ENCODE data around the gene GGA3. TPM values are rescaled to one million over a fixed set of nuclear protein-coding genes. Genes with fewer than 3 reads are reported as not detected.
"Not testable (repeated sequence)": the region's sequence is repeated elsewhere in the genome, so short reads cannot be mapped to it uniquely, and the experiment has no call there.

GGA3 gene
- total RNA-seq, 1 donor from 2014 or later = 64.4 TPM

GRCh38 chr17:75208161-75208560 is 53.2 kb downstream of the GGA3 start:
- Mint-ChIP-seq H3K4me1 (ENCODE audit: unreplicated experiment) (peaks cover 7% of the 10 kb centered on the region), H3K9me3 (no peaks in the 10 kb centered on the region), H3K36me3 (peaks cover 10% of the 10 kb centered on the region), H3K4me3 (peak overlapping the region; percentile 65), H3K27me3 (no peaks in the 10 kb centered on the region), H3K27ac (no peak overlapping the region)
- TF ChIP-seq CTCF (conservative IDR thresholded peaks at IDR 0.05) = no peak
- no peak for DNase-seq (ENCODE audit: extremely low spot score, unreplicated experiment)

- no peak for DNase-seq (ENCODE audit: extremely low spot score, unreplicated experiment)
- no peak overlapping the region for H3K27ac Mint-ChIP-seq
- no peak for TF ChIP-seq CTCF (conservative IDR thresholded peaks at IDR 0.05)
- H3K27me3 Mint-ChIP-seq = no peaks in the 10 kb centered on the region
- H3K4me1 Mint-ChIP-seq (ENCODE audit: unreplicated experiment) = peaks cover 7% of the 10 kb centered on the region
- H3K36me3 Mint-ChIP-seq = peaks cover 10% of the 10 kb centered on the region
- H3K9me3 Mint-ChIP-seq = no peaks in the 10 kb centered on the region
- H3K4me3 Mint-ChIP-seq = peak overlapping the region; percentile 65
These were observed 53.6 kb downstream of the GGA3 start for GRCh38 chr17:75207760-75208159.

GRCh38 chr17:75207050-75207407 is 54.4 kb downstream of the GGA3 start:
- not testable (repeated sequence) for H3K9me3 Mint-ChIP-seq; DNase-seq (ENCODE audit: extremely low spot score, unreplicated experiment); H3K4me1 Mint-ChIP-seq (ENCODE audit: unreplicated experiment); H3K27me3 Mint-ChIP-seq
- Mint-ChIP-seq H3K36me3 (peaks cover 10% of the 10 kb centered on the region), H3K27ac (peak overlapping the region; percentile 99), H3K4me3 (peak overlapping the region; percentile 96)

- Mint-ChIP-seq H3K9me3 (no peaks in the 10 kb centered on the region), H3K4me1 (ENCODE audit: unreplicated experiment) (peaks cover 12% of the 10 kb centered on the region), H3K4me3 (peak overlapping the region; percentile 96), H3K27me3 (no peaks in the 10 kb centered on the region), H3K36me3 (peaks cover 6% of the 10 kb centered on the region), H3K27ac (peak overlapping the region; percentile 99)
- TF ChIP-seq CTCF (conservative IDR thresholded peaks at IDR 0.05) = peak; percentile 56
- no peak for DNase-seq (ENCODE audit: extremely low spot score, unreplicated experiment)
These were observed 55.6 kb downstream of the GGA3 start for GRCh38 chr17:75205793-75206163.

GRCh38 chr17:75205037-75205792 is 56.2 kb downstream of the GGA3 start, which contains the start of gene NUP85:
Gene NUP85, plus strand, starts transcription at chr17:75205679. Its CDS starts 83 bp downstream, at chr17:75205762.
- Mint-ChIP-seq H3K36me3 (peaks cover 5% of the 10 kb centered on the region), H3K27me3 (no peaks in the 10 kb centered on the region), H3K9me3 (no peaks in the 10 kb centered on the region), H3K4me3 (peak within 1 kb of the TSS; percentile 96), H3K27ac (peak within 1 kb of the TSS; percentile 99), H3K4me1 (ENCODE audit: unreplicated experiment) (peaks cover 12% of the 10 kb centered on the region)
- no peak for TF ChIP-seq CTCF (conservative IDR thresholded peaks at IDR 0.05)
- peak; percentile 96 for DNase-seq (ENCODE audit: extremely low spot score, unreplicated experiment)

GRCh38 chr17:75199886-75200618 is 61.4 kb downstream of the GGA3 start:
- TF ChIP-seq CTCF (conservative IDR thresholded peaks at IDR 0.05) = no peak
- no peak overlapping the region for H3K27ac Mint-ChIP-seq
- H3K36me3 Mint-ChIP-seq = no peaks in the 10 kb centered on the region
- peaks cover 3% of the 10 kb centered on the region for H3K27me3 Mint-ChIP-seq
- no peak for DNase-seq (ENCODE audit: extremely low spot score, unreplicated experiment)
- H3K4me1 Mint-ChIP-seq (ENCODE audit: unreplicated experiment) = peaks cover 5% of the 10 kb centered on the region
- no peaks in the 10 kb centered on the region for H3K9me3 Mint-ChIP-seq
- no peak overlapping the region for H3K4me3 Mint-ChIP-seq
